HUDEP-2 (cell line): ENCODE results near the gene POU3F1.
A peak's percentile ranks its signal among the peaks of the same experiment; 100 is the strongest.

Source experiments
- DNase-seq, 76 experiments: peaks; one replicate each; lab custom pipeline; 2025; ENCODE audit not compliant: unreplicated experiment in 76 of 76; lab: John Stamatoyannopoulos, UW

Gene POU3F1

GRCh38 chr1:38006008-38006828 is 40.4 kb downstream of the POU3F1 start:
- DNase-seq: no peak

- DNase-seq: peak in 53 of 76 experiments; percentile 15 to 77 (median 56)
These were observed 41.2 kb downstream of the POU3F1 start, which contains the start of gene FHL3 for GRCh38 chr1:38005195-38006007. Gene FHL3, minus strand, starts transcription at chr1:38005514. Its CDS starts 6,102 bp downstream, at chr1:37999412.

GRCh38 chr1:38004284-38005108 is 42.1 kb downstream of the POU3F1 start:
- DNase-seq: peak in 15 of 76 experiments; percentile 8 to 36 (median 17)

GRCh38 chr1:38003261-38004250 is 43.0 kb downstream of the POU3F1 start:
- peak in 9 of 76 experiments; percentile 18 to 40 (median 26) for DNase-seq

- DNase-seq: no peak
These were observed 45.8 kb downstream of the POU3F1 start for GRCh38 chr1:38000529-38001455.

GRCh38 chr1:38000233-38000528 is 46.4 kb downstream of the POU3F1 start:
- no peak for DNase-seq

- peak in 43 of 76 experiments; percentile 13 to 62 (median 36) for DNase-seq
These were observed 47.0 kb downstream of the POU3F1 start for GRCh38 chr1:37999430-38000232.

GRCh38 chr1:37998913-37999429 is 47.6 kb downstream of the POU3F1 start:
- peak in 15 of 76 experiments; percentile 5 to 62 (median 31) for DNase-seq

- DNase-seq: no peak
These were observed 48.3 kb downstream of the POU3F1 start for GRCh38 chr1:37998089-37998808.

GRCh38 chr1:37997256-37998088 is 49.1 kb downstream of the POU3F1 start:
- no peak for DNase-seq

GRCh38 chr1:37995751-37996345 is 50.7 kb downstream of the POU3F1 start:
- no peak for DNase-seq

- DNase-seq: no peak
These were observed 51.6 kb downstream of the POU3F1 start for GRCh38 chr1:37994886-37995566.
